Nephron (organoid): Measurements from ENCODE around the gene DCTD.

Experiments used
- H3K27ac Mint-ChIP-seq, 3 experiments: 2 replicates each; pipeline ENCODE4 v1.8.0; 2020; ENCODE audit warnings: mixed read lengths in 3 of 3, mild to moderate bottlenecking in 2 of 3, moderate library complexity in 1 of 3
- H3K27me3 Mint-ChIP-seq: 2 replicates; pipeline ENCODE4 v1.8.0; 2021; ENCODE audit warnings: low read depth, mild to moderate bottlenecking, moderate library complexity, mixed read lengths
- H3K36me3 Mint-ChIP-seq: 2 replicates; pipeline ENCODE4 v1.8.0; 2020; ENCODE audit warnings: low read depth, mixed read lengths
- H3K4me1 Mint-ChIP-seq: 2 replicates; pipeline ENCODE4 v1.8.0; 2020; ENCODE audit warnings: mixed read lengths
- H3K4me3 Mint-ChIP-seq, 3 experiments: 2 replicates each; pipeline ENCODE4 v1.8.0; 2020; ENCODE audit warnings: mild to moderate bottlenecking in 3 of 3, mixed read lengths in 3 of 3, moderate library complexity in 2 of 3
- H3K9me3 Mint-ChIP-seq: 2 replicates; pipeline ENCODE4 v1.8.0; 2020; ENCODE audit warnings: mixed read lengths
- TF ChIP-seq, protein P1 (sequence below), 3 experiments: fragments of 200-600 bp; sonication (generic); IDR thresholded peaks; one replicate each; pipeline ENCODE4 v1.5.0; 2021; ENCODE audit warnings: antibody characterized with exemption in 3 of 3; ENCODE audit not compliant: unreplicated experiment in 3 of 3

The DCTD gene

DNA sequence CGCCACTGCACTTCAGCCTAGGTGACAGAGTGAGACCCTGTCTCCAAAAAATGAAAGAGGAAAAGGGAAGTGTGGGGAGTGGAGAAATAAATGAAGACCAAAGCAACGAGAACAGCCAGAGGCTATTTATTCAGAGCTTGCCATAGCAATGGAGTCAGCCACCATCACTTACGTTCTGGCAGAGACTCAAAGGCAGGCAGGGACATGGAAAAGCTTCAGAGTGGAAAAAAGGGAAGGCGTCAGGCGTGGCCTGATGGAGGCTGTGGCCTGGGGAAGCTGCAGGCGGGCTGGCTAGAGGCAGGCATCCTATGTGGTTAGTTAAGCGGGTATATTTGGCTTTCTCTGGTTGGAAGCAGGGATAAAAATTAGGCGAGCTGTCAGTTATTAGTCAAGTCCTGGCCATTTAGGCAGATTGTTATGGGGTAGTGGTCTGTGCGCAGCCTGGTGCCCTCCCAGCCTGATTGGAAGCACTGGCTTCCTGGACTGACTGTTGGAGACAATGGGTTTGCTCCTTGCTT lies 73.3 kb downstream of the DCTD start:
- H3K9me3 Mint-ChIP-seq: no peaks in the 10 kb centered on the region
- H3K27me3 Mint-ChIP-seq: peaks cover 51% of the 10 kb centered on the region

DNA sequence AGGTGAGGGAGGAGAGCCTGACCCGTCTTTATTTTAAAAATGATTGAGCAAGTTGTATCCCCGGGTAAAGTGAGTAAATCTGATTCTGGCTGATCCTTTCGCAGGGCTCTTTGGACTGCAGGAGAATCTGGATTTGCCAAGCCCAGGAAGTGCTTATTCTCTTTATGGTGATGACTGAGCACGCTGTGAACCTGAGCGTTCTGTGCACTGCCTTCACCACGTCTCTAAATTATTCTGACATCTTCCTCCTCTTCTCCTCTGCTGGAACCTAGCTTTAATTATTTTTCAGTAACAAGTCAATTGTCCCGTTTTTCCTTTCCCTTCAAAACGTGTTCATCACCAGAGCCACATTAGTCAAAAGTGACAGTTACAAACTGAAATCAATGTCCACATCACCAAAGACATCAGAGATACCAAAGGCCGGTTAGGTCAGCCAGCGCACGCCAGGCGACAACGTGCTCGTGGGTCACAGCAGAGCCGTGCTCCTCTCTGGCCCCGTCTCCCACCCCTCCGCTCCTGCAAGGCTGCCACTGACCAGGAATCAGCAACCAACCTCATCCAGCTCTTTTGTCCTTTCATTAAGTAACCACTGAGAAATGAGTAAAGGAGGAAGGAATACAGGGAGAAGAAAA lies 74.3 kb downstream of the DCTD start:
- Mint-ChIP-seq H3K27me3 (peaks cover 54% of the 10 kb centered on the region), H3K4me1 (peaks cover 13% of the 10 kb centered on the region), H3K9me3 (no peaks in the 10 kb centered on the region), H3K27ac (no peak overlapping the region), H3K4me3 (no peak overlapping the region), H3K36me3 (no peaks in the 10 kb centered on the region)
- TF ChIP-seq, protein P1, sequence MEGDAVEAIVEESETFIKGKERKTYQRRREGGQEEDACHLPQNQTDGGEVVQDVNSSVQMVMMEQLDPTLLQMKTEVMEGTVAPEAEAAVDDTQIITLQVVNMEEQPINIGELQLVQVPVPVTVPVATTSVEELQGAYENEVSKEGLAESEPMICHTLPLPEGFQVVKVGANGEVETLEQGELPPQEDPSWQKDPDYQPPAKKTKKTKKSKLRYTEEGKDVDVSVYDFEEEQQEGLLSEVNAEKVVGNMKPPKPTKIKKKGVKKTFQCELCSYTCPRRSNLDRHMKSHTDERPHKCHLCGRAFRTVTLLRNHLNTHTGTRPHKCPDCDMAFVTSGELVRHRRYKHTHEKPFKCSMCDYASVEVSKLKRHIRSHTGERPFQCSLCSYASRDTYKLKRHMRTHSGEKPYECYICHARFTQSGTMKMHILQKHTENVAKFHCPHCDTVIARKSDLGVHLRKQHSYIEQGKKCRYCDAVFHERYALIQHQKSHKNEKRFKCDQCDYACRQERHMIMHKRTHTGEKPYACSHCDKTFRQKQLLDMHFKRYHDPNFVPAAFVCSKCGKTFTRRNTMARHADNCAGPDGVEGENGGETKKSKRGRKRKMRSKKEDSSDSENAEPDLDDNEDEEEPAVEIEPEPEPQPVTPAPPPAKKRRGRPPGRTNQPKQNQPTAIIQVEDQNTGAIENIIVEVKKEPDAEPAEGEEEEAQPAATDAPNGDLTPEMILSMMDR (IDR thresholded peaks at IDR 0.05; ENCODE audit: unreplicated experiment in 3 of 3): no peak

More for the DNA sequence above, 73.3 kb downstream of the DCTD start:
- no peak overlapping the region for H3K4me3 Mint-ChIP-seq
- TF ChIP-seq, protein P1 (IDR thresholded peaks at IDR 0.05; ENCODE audit: unreplicated experiment in 3 of 3): no peak
- no peaks in the 10 kb centered on the region for H3K36me3 Mint-ChIP-seq
- no peak overlapping the region for H3K27ac Mint-ChIP-seq
- peaks cover 13% of the 10 kb centered on the region for H3K4me1 Mint-ChIP-seq

DNA sequence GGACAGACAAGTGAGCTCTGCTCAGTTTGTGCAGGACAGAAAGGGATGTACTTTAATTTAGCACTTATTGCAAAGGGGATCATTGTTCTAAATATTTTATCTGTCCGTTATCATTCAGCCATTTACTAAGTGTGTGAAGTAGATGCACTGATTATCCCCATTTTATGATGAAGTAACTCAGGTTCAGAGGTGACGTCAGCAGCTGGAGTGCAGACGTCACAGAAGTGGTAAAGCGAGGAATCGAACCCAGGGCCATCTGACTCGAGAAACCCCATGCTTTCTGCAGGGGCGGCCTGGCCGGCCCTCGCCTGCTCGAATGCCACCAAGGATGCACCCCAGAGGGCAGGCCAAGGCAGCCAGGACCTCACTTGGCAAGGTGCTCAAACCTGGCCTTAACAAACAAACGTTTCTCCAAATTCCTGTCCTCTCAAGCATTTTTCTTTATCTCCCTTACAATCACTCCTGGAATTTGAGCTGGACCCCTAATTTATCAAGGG lies 75.0 kb downstream of the DCTD start:
- H3K9me3 Mint-ChIP-seq: no peaks in the 10 kb centered on the region
- peaks cover 54% of the 10 kb centered on the region for H3K27me3 Mint-ChIP-seq
- TF ChIP-seq, protein P1 (IDR thresholded peaks at IDR 0.05; ENCODE audit: unreplicated experiment in 3 of 3): no peak
- no peak overlapping the region for H3K4me3 Mint-ChIP-seq
- no peaks in the 10 kb centered on the region for H3K36me3 Mint-ChIP-seq
- peaks cover 8% of the 10 kb centered on the region for H3K4me1 Mint-ChIP-seq
- H3K27ac Mint-ChIP-seq: no peak overlapping the region

DNA sequence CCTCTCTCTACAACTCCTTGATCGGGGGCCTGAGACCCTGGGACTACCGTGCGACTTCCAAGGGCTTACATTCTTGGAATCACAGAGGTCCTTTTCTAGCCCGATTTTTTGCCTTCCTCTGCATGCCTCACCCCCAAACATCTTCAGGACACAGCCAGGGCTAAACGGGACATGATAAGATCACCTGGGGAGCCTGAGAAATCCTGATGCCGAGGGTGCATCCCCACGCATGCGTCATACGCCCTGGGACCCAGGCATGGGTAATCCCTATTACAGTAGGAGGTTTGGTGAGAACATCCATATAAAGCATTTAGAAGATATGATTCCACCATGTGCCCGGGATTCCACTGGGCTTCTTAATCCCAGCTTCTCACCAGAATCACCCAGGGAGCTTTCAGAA lies 77.1 kb downstream of the DCTD start:
- no peaks in the 10 kb centered on the region for H3K36me3 Mint-ChIP-seq
- H3K4me1 Mint-ChIP-seq: peaks cover 8% of the 10 kb centered on the region
- H3K27me3 Mint-ChIP-seq: peaks cover 57% of the 10 kb centered on the region
- H3K4me3 Mint-ChIP-seq: no peak overlapping the region
- TF ChIP-seq, protein P1 (IDR thresholded peaks at IDR 0.05; ENCODE audit: unreplicated experiment in 3 of 3): no peak
- H3K27ac Mint-ChIP-seq: no peak overlapping the region
- H3K9me3 Mint-ChIP-seq: no peaks in the 10 kb centered on the region
